SK-N-SH (cell line): Measurements from ENCODE around the gene NPIPB6. TPM values are rescaled to one million over a fixed set of nuclear protein-coding genes. Genes with fewer than 3 reads are reported as not detected.

Experiments
- CTCF ChIA-PET: fragments of 300-600, 350-600 bp; formaldehyde crosslinking; extraction: SDS; loops from one replicate; lab custom pipeline; 2021; lab: Yijun Ruan, JAX
- POLR2A ChIA-PET: fragments of 350-600 bp; sonication (Branson Sonifier 250); formaldehyde crosslinking; extraction: SDS; loops from one replicate; lab custom pipeline; 2020; ENCODE audit warnings: antibody characterized with exemption, inconsistent platforms; lab: Yijun Ruan, JAX
- DNase-seq: peaks from one replicate; pipeline ENCODE4 v3.0.0; 2012
- H2AFZ ChIP-seq: fragments of 200-600 bp; sonication (generic); 2 replicates; pipeline ENCODE4 v1.8.1; 2016; ENCODE audit warnings: antibody characterized with exemption, mild to moderate bottlenecking, low read depth
- H3F3A ChIP-seq: fragments of 200-600 bp; sonication (generic); replicated peaks from 2 replicates; pipeline ENCODE3; 2016; ENCODE audit warnings: antibody characterized with exemption, mild to moderate bottlenecking; ENCODE audit not compliant: insufficient read depth
- H3K27ac ChIP-seq, 2 experiments: fragments of 200-500 bp in 1 of 2; fragments of 200-600 bp in 1 of 2; sonication (Bioruptor generic) in 1 of 2; sonication (generic), shearing (Covaris generic) in 1 of 2; 2 replicates each; pipeline versions ENCODE4 v1.5.1 to v1.6.1; 2014 to 2016; ENCODE audit warnings: low read depth in 2 of 2, inconsistent platforms in 1 of 2, low read length in 1 of 2, mild to moderate bottlenecking in 1 of 2, mixed read lengths in 1 of 2
- H3K27me3 ChIP-seq: fragments of 200-600 bp; sonication (generic), shearing (Covaris generic); 2 replicates; pipeline ENCODE4 v1.6.1; 2016; ENCODE audit warnings: mixed run types; ENCODE audit not compliant: insufficient read depth
- H3K36me3 ChIP-seq, 2 experiments: fragments of 200-500 bp in 1 of 2; fragments of 200-600 bp in 1 of 2; sonication (Bioruptor generic) in 1 of 2; sonication (generic) in 1 of 2; replicated peaks in 1 of 2; 2 replicates each; pipeline versions ENCODE3 to v1.5.1; 2014 to 2016; ENCODE audit warnings: low read length in 1 of 2, mild to moderate bottlenecking in 1 of 2; ENCODE audit not compliant: insufficient read depth in 2 of 2, control insufficient read depth in 1 of 2
- H3K4me1 ChIP-seq, 2 experiments: fragments of 200-500 bp in 1 of 2; fragments of 200-600 bp in 1 of 2; sonication (Bioruptor generic) in 1 of 2; sonication (generic), shearing (Covaris generic) in 1 of 2; 2 replicates each; pipeline versions ENCODE4 v1.5.1 to v1.6.1; 2014 to 2016; ENCODE audit warnings: low read depth in 1 of 2, low read length in 1 of 2, mixed run types in 1 of 2; ENCODE audit not compliant: insufficient read depth in 2 of 2, control insufficient read depth in 1 of 2
- H3K4me2 ChIP-seq: fragments of 200-600 bp; sonication (generic), shearing (Covaris generic); 2 replicates; pipeline ENCODE4 v1.6.1; 2017; ENCODE audit warnings: mixed run types
- H3K4me3 ChIP-seq, 2 experiments: fragments of 200-500 bp in 1 of 2; fragments of 200-600 bp in 1 of 2; sonication (Bioruptor generic) in 1 of 2; sonication (generic), shearing (Covaris generic) in 1 of 2; 2 replicates each; pipeline versions ENCODE4 v1.5.1 to v1.8.1; 2014 to 2016; ENCODE audit warnings: low read depth in 2 of 2, inconsistent platforms in 1 of 2, low read length in 1 of 2, mild to moderate bottlenecking in 1 of 2, mixed read lengths in 1 of 2, moderate library complexity in 1 of 2
- H3K79me2 ChIP-seq: fragments of 200-600 bp; sonication (generic); 2 replicates; pipeline ENCODE4 v1.8.1; 2017; ENCODE audit warnings: mild to moderate bottlenecking; ENCODE audit not compliant: insufficient read depth
- H3K9ac ChIP-seq: fragments of 200-600 bp; sonication (generic); 2 replicates; pipeline ENCODE4 v1.6.1; 2017; ENCODE audit warnings: mixed run types
- H3K9me2 ChIP-seq: fragments of 200-600 bp; sonication (generic); 2 replicates; pipeline ENCODE4 v1.6.1; 2017; ENCODE audit warnings: mixed run types
- H3K9me3 ChIP-seq: fragments of 200-600 bp; sonication (generic); 2 replicates; pipeline ENCODE4 v1.6.1; 2017; ENCODE audit warnings: mixed run types, mild to moderate bottlenecking, moderate library complexity
- H4K20me1 ChIP-seq: fragments of 200-600 bp; sonication (generic); 2 replicates; pipeline ENCODE4 v1.6.1; 2017; ENCODE audit warnings: mild to moderate bottlenecking, mixed run types; ENCODE audit not compliant: insufficient read depth
- CHD2 ChIP-seq: fragments of 150-350 bp; IDR thresholded peaks from 2 replicates; pipeline ENCODE4 v1.6.1; 2018; ENCODE audit warnings: low read length; ENCODE audit not compliant: partially characterized antibody
- ELF1 ChIP-seq: IDR thresholded peaks from 2 replicates; pipeline ENCODE4 v1.4.0; 2012
- EP300 ChIP-seq, 2 experiments: IDR thresholded peaks; 2 replicates each; pipeline versions ENCODE4 v1.4.0 to v1.6.1; 2012; ENCODE audit warnings: borderline replicate concordance in 1 of 2, low read depth in 1 of 2, low read length in 1 of 2
- EZH2phosphoT487 ChIP-seq: fragments of 200-600 bp; sonication (generic); IDR thresholded peaks from 2 replicates; pipeline ENCODE4 v1.6.1; 2017; ENCODE audit warnings: low read depth, mixed run types, mild to moderate bottlenecking, antibody characterized with exemption, moderate library complexity, borderline replicate concordance
- FOSL2 ChIP-seq: IDR thresholded peaks from 2 replicates; pipeline ENCODE4 v1.4.0; 2012; ENCODE audit warnings: low read depth, mild to moderate bottlenecking, moderate library complexity, borderline replicate concordance
- FOXM1 ChIP-seq: IDR thresholded peaks from 2 replicates; pipeline ENCODE4 v1.4.0; 2012; ENCODE audit warnings: low read depth, mild to moderate bottlenecking
- GATA2 ChIP-seq: sonication (generic); formaldehyde crosslinking; IDR thresholded peaks from 2 replicates; pipeline ENCODE4 v1.5.0; 2020; ENCODE audit warnings: mild to moderate bottlenecking, missing genetic modification reagents
- JUND ChIP-seq: IDR thresholded peaks from 2 replicates; pipeline ENCODE4 v1.4.0; 2012
- MEF2A ChIP-seq: IDR thresholded peaks from 2 replicates; pipeline ENCODE4 v1.4.0; 2012; ENCODE audit warnings: low read depth, borderline replicate concordance
- NFIC ChIP-seq: IDR thresholded peaks from 2 replicates; pipeline ENCODE4 v1.4.0; 2012; ENCODE audit warnings: borderline replicate concordance
- RCOR1 ChIP-seq: fragments of 150-350 bp; IDR thresholded peaks from 2 replicates; pipeline ENCODE4 v1.6.1; 2017; ENCODE audit warnings: antibody characterized with exemption, low read length
- REST ChIP-seq: IDR thresholded peaks from 2 replicates; pipeline ENCODE4 v1.6.1; 2012; ENCODE audit warnings: mild to moderate bottlenecking, low read depth, low read length, moderate library complexity
- SIN3A ChIP-seq: IDR thresholded peaks from 2 replicates; pipeline ENCODE4 v1.6.1; 2012; ENCODE audit warnings: low read depth, mild to moderate bottlenecking, low read length, moderate library complexity, borderline replicate concordance
- SMC3 ChIP-seq: IDR thresholded peaks from 2 replicates; pipeline ENCODE4 v1.6.1; 2012; ENCODE audit warnings: low read depth, low read length, improper control_type of control experiment
- TAF1 ChIP-seq: IDR thresholded peaks from 2 replicates; pipeline ENCODE4 v1.6.1; 2012; ENCODE audit warnings: low read depth, mild to moderate bottlenecking, low read length, moderate library complexity, borderline replicate concordance
- TEAD4 ChIP-seq: IDR thresholded peaks from 2 replicates; pipeline ENCODE4 v1.4.0; 2012; ENCODE audit warnings: mild to moderate bottlenecking, borderline replicate concordance; ENCODE audit not compliant: insufficient read depth
- YY1 ChIP-seq: IDR thresholded peaks from 2 replicates; pipeline ENCODE4 v1.4.0; 2012; ENCODE audit warnings: low read depth, mild to moderate bottlenecking
- ZBTB33 ChIP-seq: IDR thresholded peaks from 2 replicates; pipeline ENCODE4 v1.4.0; 2012; ENCODE audit warnings: low read depth, borderline replicate concordance
- WGBS: methylation state at CpG from one replicate; pipeline ENCODE4 v1.1.6; 2017; ENCODE audit warnings: low lambda C conversion rate; 5-methylcytosine and 5-hydroxymethylcytosine counted together
- polyA plus RNA-seq, 3 experiments: library from polyadenylated mRNA; depleted of rRNA; stranded (reverse); fragments of >200 nt; gene quantifications; 2 replicates each; pipeline ENCODE4 v1.2.3, GENCODE V29; 2012

NPIPB6 gene
- polyA plus RNA-seq, 1 of the 3 experiments (the other 2 are of a cell fraction): 0.35 TPM

GRCh38 chr16:28312327-28312726 lies 51.0 kb downstream of the NPIPB6 start:
- POLR2A ChIA-PET: no interaction called here
- Histone ChIP-seq H2AFZ (no peak overlapping the region), H3K36me3 (no peaks in the 10 kb centered on the region), H3K4me2 (no peak overlapping the region), H3K9me3 (no peaks in the 10 kb centered on the region), H3K27ac (no peak overlapping the region), H3K79me2 (no peaks in the 10 kb centered on the region), H4K20me1 (no peaks in the 10 kb centered on the region), H3K9ac (no peak overlapping the region), H3K9me2 (no peaks in the 10 kb centered on the region), H3K27me3 (no peaks in the 10 kb centered on the region)
- no peak for DNase-seq
- 81% methylated on average over 10 of the region's 10 CpGs for WGBS
- CTCF ChIA-PET: interaction anchor here (1.4 to 15.8 kb wide), 4 partner anchors 9 to 31 kb away, joined by 4 to 302 read pairs (median 5); no protein-coding TSS in a partner anchor
- TF ChIP-seq MEF2A: no peak
- TF ChIP-seq EP300 (IDR thresholded peaks at IDR 0.05; ENCODE audit: borderline replicate concordance in 1 of 2, low read depth in 1 of 2, low read length in 1 of 2): no peak
- TF ChIP-seq SMC3: no peak
- no peak for TF ChIP-seq JUND
- TF ChIP-seq CHD2: no peak
- TF ChIP-seq RCOR1: no peak
- TF ChIP-seq FOSL2: no peak
- TF ChIP-seq SIN3A: no peak
- TF ChIP-seq GATA2 (CRISPR knock-in tag): no peak
- no peak for TF ChIP-seq TAF1
- TF ChIP-seq NFIC: no peak
- no peak for TF ChIP-seq TEAD4
- TF ChIP-seq REST: no peak
- TF ChIP-seq, all 33 proteins: peak for 0
- no peak overlapping the region for H3K4me3 ChIP-seq
- no peaks in the 10 kb centered on the region; a peak in 1 of 4 replicates for H3K4me1 ChIP-seq
- no peaks in the 10 kb centered on the region for H3F3A ChIP-seq

GRCh38 chr16:28311913-28312312 lies 51.4 kb downstream of the NPIPB6 start:
- H3K9me2 ChIP-seq: no peaks in the 10 kb centered on the region
- CTCF ChIA-PET: interaction anchor here (1.4 to 15.8 kb wide), 4 partner anchors 9 to 30 kb away, joined by 4 to 302 read pairs (median 5); no protein-coding TSS in a partner anchor
- DNase-seq: no peak
- H3K4me3 ChIP-seq: no peak overlapping the region
- no peaks in the 10 kb centered on the region for H3K27me3 ChIP-seq
- 71% methylated on average over 12 of the region's 14 CpGs for WGBS
- no peak for TF ChIP-seq REST
- TF ChIP-seq ELF1: no peak
- no peak for TF ChIP-seq FOXM1
- no peak for TF ChIP-seq RCOR1
- no peak for TF ChIP-seq YY1
- no peak for TF ChIP-seq EP300 (IDR thresholded peaks at IDR 0.05; ENCODE audit: borderline replicate concordance in 1 of 2, low read depth in 1 of 2, low read length in 1 of 2)
- TF ChIP-seq EZH2phosphoT487: no peak
- no peak for TF ChIP-seq ZBTB33
- TF ChIP-seq, all 33 proteins: peak for 0
- no peak overlapping the region for H3K4me2 ChIP-seq
- POLR2A ChIA-PET: no interaction called here
- H3F3A ChIP-seq: no peaks in the 10 kb centered on the region
- H3K79me2 ChIP-seq: no peaks in the 10 kb centered on the region
- no peaks in the 10 kb centered on the region for H3K36me3 ChIP-seq
- no peaks in the 10 kb centered on the region; a peak in 1 of 4 replicates for H3K4me1 ChIP-seq
- no peak overlapping the region for H3K27ac ChIP-seq
- H2AFZ ChIP-seq: no peak overlapping the region
- H3K9me3 ChIP-seq: no peaks in the 10 kb centered on the region
- no peak overlapping the region for H3K9ac ChIP-seq
- no peaks in the 10 kb centered on the region for H4K20me1 ChIP-seq
